OCI-LY3 (cell line): Measurements from ENCODE around the gene DLG1.

Experiments
- H2AFZ ChIP-seq: fragments of 200-600, 300-600 bp; shearing (Covaris generic); 2 replicates; pipeline ENCODE4 v1.6.0; 2014; ENCODE audit warnings: antibody characterized with exemption, low read depth, low read length
- H3K27ac ChIP-seq: fragments of 200-600, 300-600 bp; sonication (generic); 2 replicates; pipeline ENCODE4 v1.5.1; 2014; ENCODE audit warnings: mild to moderate bottlenecking, low read length, moderate library complexity, mixed read lengths
- H3K27me3 ChIP-seq: fragments of 200-600, 300-600 bp; sonication (generic); 2 replicates; pipeline ENCODE4 v1.6.1; 2014; ENCODE audit warnings: low read depth, low read length, mixed read lengths
- H3K36me3 ChIP-seq: fragments of 200-600, 300-600 bp; sonication (generic); replicated peaks from 2 replicates; pipeline ENCODE3; 2014; ENCODE audit warnings: low read depth, low read length, mixed read lengths
- H3K4me1 ChIP-seq: fragments of 300-600, 200-600 bp; sonication (generic); 2 replicates; pipeline ENCODE4 v1.6.1; 2014; ENCODE audit warnings: low read length, mixed read lengths
- H3K4me2 ChIP-seq: fragments of 200-600, 300-600 bp; sonication (generic); 2 replicates; pipeline ENCODE4 v1.6.1; 2014; ENCODE audit warnings: low read length, mixed read lengths
- H3K4me3 ChIP-seq: fragments of 300-600, 200-600 bp; sonication (generic); 2 replicates; pipeline ENCODE4 v1.5.1; 2014; ENCODE audit warnings: antibody characterized with exemption, mild to moderate bottlenecking, low read length, moderate library complexity
- H3K79me2 ChIP-seq: fragments of 300-600, 200-600 bp; shearing (Covaris generic); 2 replicates; pipeline ENCODE4 v1.6.1; 2014; ENCODE audit warnings: mild to moderate bottlenecking, low read length, mixed read lengths
- H3K9ac ChIP-seq: fragments of 300-600, 200-600 bp; shearing (Covaris generic); 2 replicates; pipeline ENCODE4 v1.6.0; 2014; ENCODE audit warnings: mild to moderate bottlenecking, low read length, moderate library complexity
- H3K9me3 ChIP-seq: fragments of 200-600, 300-600 bp; shearing (Covaris generic); 2 replicates; pipeline ENCODE4 v1.6.1; 2014; ENCODE audit warnings: low read length, mixed read lengths; ENCODE audit not compliant: insufficient read depth
- H4K20me1 ChIP-seq: fragments of 200-600, 300-600 bp; sonication (generic); 2 replicates; pipeline ENCODE4 v1.6.1; 2016; ENCODE audit warnings: low read length, mixed read lengths; ENCODE audit not compliant: insufficient read depth
- CTCF ChIP-seq: fragments of 200-600, 300-600 bp; sonication (generic); IDR thresholded peaks from 2 replicates; pipeline ENCODE4 v1.5.1; 2014; ENCODE audit warnings: antibody characterized with exemption, low read length, low read depth
- EZH2phosphoT487 ChIP-seq: fragments of 200-600 bp; shearing (Covaris generic); IDR thresholded peaks from 2 replicates; pipeline ENCODE4 v1.6.1; 2018; ENCODE audit warnings: antibody characterized with exemption, mixed run types, low read depth

The DLG1 gene

GRCh38 chr3:197298945-197299854 is 788 bp upstream of the DLG1 start:
- H3K9me3 ChIP-seq = no peaks in the 10 kb centered on the region
- H3K9ac ChIP-seq = peak overlapping the region; percentile 92
- peak overlapping the region; percentile 86 for H2AFZ ChIP-seq
- H3K4me3 ChIP-seq = peak overlapping the region; percentile 91
- no peaks in the 10 kb centered on the region for H4K20me1 ChIP-seq
- H3K27ac ChIP-seq = no peak overlapping the region
- H3K36me3 ChIP-seq = peaks cover 6% of the 10 kb centered on the region
- H3K4me2 ChIP-seq = peak overlapping the region; percentile 97
- peaks cover 14% of the 10 kb centered on the region for H3K79me2 ChIP-seq
- H3K4me1 ChIP-seq = peaks cover 11% of the 10 kb centered on the region
- H3K27me3 ChIP-seq = peaks cover 38% of the 10 kb centered on the region
- TF ChIP-seq CTCF = no peak

GRCh38 chr3:197297476-197298340 is 704 bp downstream of the DLG1 start:
- peaks cover 25% of the 10 kb centered on the region for H3K27me3 ChIP-seq
- peak overlapping the region; percentile 97 for H3K4me2 ChIP-seq
- H4K20me1 ChIP-seq = peaks cover under 1% of the 10 kb centered on the region; the same call in 1 of the 2 replicates
- peaks cover 24% of the 10 kb centered on the region for H3K4me1 ChIP-seq
- no peaks in the 10 kb centered on the region for H3K9me3 ChIP-seq
- H3K27ac ChIP-seq = peak overlapping the region; percentile 77
- H3K4me3 ChIP-seq = peak overlapping the region; percentile 91
- H3K79me2 ChIP-seq = peaks cover 25% of the 10 kb centered on the region
- no peak for TF ChIP-seq CTCF
- no peak for TF ChIP-seq EZH2phosphoT487
- peak overlapping the region; percentile 89 for H2AFZ ChIP-seq
- H3K36me3 ChIP-seq = peaks cover 11% of the 10 kb centered on the region
- H3K9ac ChIP-seq = peak overlapping the region; percentile 92

GRCh38 chr3:197297002-197297401 is 1.4 kb downstream of the DLG1 start:
- H3K4me2 ChIP-seq = peak overlapping the region; percentile 74
- H3K27ac ChIP-seq = no peak overlapping the region
- H3K9me3 ChIP-seq = no peaks in the 10 kb centered on the region
- no peak overlapping the region for H2AFZ ChIP-seq
- H3K9ac ChIP-seq = peak overlapping the region; percentile 92
- H3K36me3 ChIP-seq = peaks cover 18% of the 10 kb centered on the region
- peak overlapping the region; percentile 91 for H3K4me3 ChIP-seq
- peaks cover 33% of the 10 kb centered on the region for H3K79me2 ChIP-seq
- H4K20me1 ChIP-seq = peaks cover 8% of the 10 kb centered on the region; the same call in 1 of the 2 replicates
- H3K27me3 ChIP-seq = peaks cover 19% of the 10 kb centered on the region
- peaks cover 31% of the 10 kb centered on the region for H3K4me1 ChIP-seq
- TF ChIP-seq EZH2phosphoT487 = no peak
- TF ChIP-seq CTCF = no peak

GRCh38 chr3:197296545-197296944 is 1.9 kb downstream of the DLG1 start:
- Histone ChIP-seq H3K27ac (no peak overlapping the region), H3K79me2 (peaks cover 37% of the 10 kb centered on the region), H2AFZ (no peak overlapping the region), H3K36me3 (peaks cover 23% of the 10 kb centered on the region), H3K9me3 (no peaks in the 10 kb centered on the region), H3K4me2 (peak overlapping the region; percentile 74), H4K20me1 (peaks cover 9% of the 10 kb centered on the region; the same call in 1 of the 2 replicates), H3K4me3 (peak overlapping the region; percentile 91), H3K4me1 (peaks cover 33% of the 10 kb centered on the region), H3K27me3 (peaks cover 19% of the 10 kb centered on the region), H3K9ac (peak overlapping the region; percentile 92)
- TF ChIP-seq CTCF (no peak), EZH2phosphoT487 (no peak)
